Measurements from ENCODE around the gene AAGAB.
"Not testable (repeated sequence)": the region's sequence is repeated elsewhere in the genome, so short reads cannot be mapped to it uniquely, and the experiment has no call there.

The AAGAB gene

GRCh38 chr15:67256051-67256450, 1.6 kb upstream of the AAGAB start:
- no peak for TF ChIP-seq CTCF (IDR thresholded peaks at IDR 0.05; ENCODE audit: low read depth, low read length, missing control alignments)
- DNase-seq, result no peak
- Histone ChIP-seq H3K36me3 (replicated peaks) (no peaks in the 10 kb centered on the region), H3K4me3 (ENCODE audit: low read depth, low read length) (no peak overlapping the region), H3K27ac (no peak overlapping the region), H3K27me3 (replicated peaks) (no peaks in the 10 kb centered on the region)
- in situ Hi-C loops (cut with HindIII; ENCODE audit: low pct_ligation_motif_present, low sequenced_read_pairs), result no loop called here

- Histone ChIP-seq H3K4me3 (ENCODE audit: low read depth, low read length) (peak overlapping the region; percentile 94), H3K36me3 (replicated peaks) (no peaks in the 10 kb centered on the region), H3K27ac (peak overlapping the region; percentile 90), H3K27me3 (replicated peaks) (no peaks in the 10 kb centered on the region)
- no peak for DNase-seq
- TF ChIP-seq CTCF (IDR thresholded peaks at IDR 0.05; ENCODE audit: low read depth, low read length, missing control alignments), result no peak
- in situ Hi-C loops (cut with HindIII; ENCODE audit: low pct_ligation_motif_present, low sequenced_read_pairs), result no loop called here
Measured at GRCh38 chr15:67253549-67254237, 768 bp downstream of the AAGAB start.

- DNase-seq, result no peak
- H3K36me3 ChIP-seq (replicated peaks), result no peaks in the 10 kb centered on the region
- no peak overlapping the region for H3K27ac ChIP-seq
- TF ChIP-seq CTCF (IDR thresholded peaks at IDR 0.05; ENCODE audit: low read depth, low read length, missing control alignments), result no peak
- H3K27me3 ChIP-seq (replicated peaks), result no peaks in the 10 kb centered on the region
- peak overlapping the region; percentile 94 for H3K4me3 ChIP-seq (ENCODE audit: low read depth, low read length)
- in situ Hi-C loops (cut with HindIII; ENCODE audit: low pct_ligation_motif_present, low sequenced_read_pairs), result no loop called here
Measured at GRCh38 chr15:67253101-67253500, 1.4 kb downstream of the AAGAB start.

GRCh38 chr15:67251318-67251717, 3.1 kb downstream of the AAGAB start:
- in situ Hi-C loops (cut with HindIII; ENCODE audit: low pct_ligation_motif_present, low sequenced_read_pairs), result no loop called here
- H3K4me3 ChIP-seq (ENCODE audit: low read depth, low read length), result no peak overlapping the region

GRCh38 chr15:67249830-67250229, 4.6 kb downstream of the AAGAB start:
- no peaks in the 10 kb centered on the region for H3K27me3 ChIP-seq (replicated peaks)
- H3K36me3 ChIP-seq (replicated peaks), result peaks cover 2% of the 10 kb centered on the region
- in situ Hi-C loops (cut with HindIII; ENCODE audit: low pct_ligation_motif_present, low sequenced_read_pairs), result no loop called here
- no peak for DNase-seq
- no peak overlapping the region for H3K4me3 ChIP-seq (ENCODE audit: low read depth, low read length)
- H3K27ac ChIP-seq, result no peak overlapping the region
- TF ChIP-seq CTCF (IDR thresholded peaks at IDR 0.05; ENCODE audit: low read depth, low read length, missing control alignments), result no peak

More at GRCh38 chr15:67251318-67251717, 3.1 kb downstream of the AAGAB start:
- no peaks in the 10 kb centered on the region for H3K27me3 ChIP-seq (replicated peaks)
- peaks cover 2% of the 10 kb centered on the region for H3K36me3 ChIP-seq (replicated peaks)
- H3K27ac ChIP-seq, result no peak overlapping the region
- DNase-seq, result no peak
- no peak for TF ChIP-seq CTCF (IDR thresholded peaks at IDR 0.05; ENCODE audit: low read depth, low read length, missing control alignments)

- in situ Hi-C loops (cut with HindIII; ENCODE audit: low pct_ligation_motif_present, low sequenced_read_pairs), result no loop called here
- TF ChIP-seq CTCF (IDR thresholded peaks at IDR 0.05; ENCODE audit: low read depth, low read length, missing control alignments), result no peak
- Histone ChIP-seq H3K27me3 (replicated peaks) (no peaks in the 10 kb centered on the region), H3K36me3 (replicated peaks) (peaks cover 2% of the 10 kb centered on the region), H3K4me3 (ENCODE audit: low read depth, low read length) (no peak overlapping the region), H3K27ac (no peak overlapping the region)
- no peak for DNase-seq
Measured at GRCh38 chr15:67248011-67248505, 6.4 kb downstream of the AAGAB start.

- H3K36me3 ChIP-seq (replicated peaks); H3K27me3 ChIP-seq (replicated peaks); H3K4me3 ChIP-seq (ENCODE audit: low read depth, low read length); in situ Hi-C loops (cut with HindIII; ENCODE audit: low pct_ligation_motif_present, low sequenced_read_pairs); H3K27ac ChIP-seq; DNase-seq: not testable (repeated sequence)
Measured at GRCh38 chr15:67246606-67247005, 7.9 kb downstream of the AAGAB start.
